Measurements from ENCODE around the gene FARSA. TPM values are rescaled to one million over a fixed set of nuclear protein-coding genes. Genes with fewer than 3 reads are reported as not detected.

FARSA gene
- total and polyA plus RNA-seq, 2 of the 8 experiments (the other 6 are each of a cell fraction or from before 2014, with no cell fraction given) = 61.0 to 103 TPM

GRCh38 chr19:12979974-12980373 lies 46.5 kb upstream of the FARSA start:
- Histone ChIP-seq H3K4me2 (ENCODE audit: insufficient read depth in 1 of 2, low read depth in 2 of 2, low read length in 2 of 2) (no peak overlapping the region), H3K79me2 (ENCODE audit: control insufficient read depth in 1 of 2, insufficient read depth in 2 of 2, low read length in 2 of 2) (no peaks in the 10 kb centered on the region), H4K8ac (ENCODE audit: extremely low read depth, insufficient read depth, low read length) (no peak overlapping the region), H2BK5ac (ENCODE audit: low read depth, low read length) (no peak overlapping the region), H3K79me1 (ENCODE audit: low read depth, low read length) (no peaks in the 10 kb centered on the region), H2BK12ac (ENCODE audit: low read depth, low read length) (no peak overlapping the region), H3K4me1 (replicated peaks in 1 of 4; ENCODE audit: control insufficient read depth in 3 of 4, insufficient read depth in 4 of 4, low read length in 3 of 4) (no peaks in the 10 kb centered on the region; a peak in 1 of 7 replicates), H2BK120ac (replicated peaks; ENCODE audit: low read depth, low read length) (no peak overlapping the region), H3K9ac (replicated peaks in 1 of 4; ENCODE audit: extremely low read depth in 1 of 4, low read depth in 3 of 4, low read length in 3 of 4) (no peak overlapping the region), H2BK15ac (ENCODE audit: low read length) (no peak overlapping the region), H2BK20ac (ENCODE audit: low read length) (no peak overlapping the region), H3K4me3 (ENCODE audit: extremely low read depth in 1 of 4, insufficient read depth in 2 of 4, low read depth in 3 of 4, low read length in 4 of 4) (no peak overlapping the region), H3K14ac (ENCODE audit: insufficient read length) (no peak overlapping the region), H3K56ac (replicated peaks; ENCODE audit: insufficient read length, low read depth, low read length) (no peak overlapping the region), H3K36me3 (ENCODE audit: control insufficient read depth in 2 of 4, insufficient read depth in 4 of 4, low read length in 3 of 4) (no peaks in the 10 kb centered on the region), H3K23me2 (ENCODE audit: low read depth, low read length) (peaks cover 4% of the 10 kb centered on the region; the same call in 1 of the 2 replicates), H3K18ac (ENCODE audit: extremely low read depth, low read length) (no peak overlapping the region), H3K27ac (ENCODE audit: low read depth, low read length) (no peak overlapping the region), H3K4ac (replicated peaks; ENCODE audit: insufficient read length, low read depth, low read length) (no peak overlapping the region), H2AK5ac (ENCODE audit: low read depth, low read length) (no peak overlapping the region), H2AFZ (ENCODE audit: low read length) (no peak overlapping the region), H4K91ac (replicated peaks; ENCODE audit: insufficient read length, low read length) (no peak overlapping the region), H4K5ac (ENCODE audit: insufficient read length, low read depth, low read length) (no peak overlapping the region), H4K20me1 (replicated peaks in 1 of 2; ENCODE audit: control insufficient read depth in 1 of 2, insufficient read depth in 2 of 2, low read length in 2 of 2) (peaks cover 0 to 6% of the 10 kb centered on the region in 2 experiments), H3K27me3 (replicated peaks in 1 of 4; ENCODE audit: control insufficient read depth in 3 of 4, extremely low read depth in 1 of 4, insufficient read depth in 3 of 4, low read length in 3 of 4) (peaks cover 2 to 25% (median 17%) of the 10 kb centered on the region in 4 experiments), H3K9me3 (ENCODE audit: insufficient read depth in 2 of 2, low read depth in 1 of 2, low read length in 1 of 2) (no peaks in the 10 kb centered on the region), H3K23ac (ENCODE audit: insufficient read length) (no peak overlapping the region)
- FAIRE-seq (no peak), DNase-seq (ENCODE audit: low read depth in 1 of 2, low spot score in 2 of 2) (no peak)
- 91% methylated on average over 3 of the region's 3 CpGs; no CpG with 5 or more reads in 1 of the 2 experiments for WGBS, 2 experiments (ENCODE audit: extremely low coverage in 1 of 2, insufficient coverage in 1 of 2, insufficient read length in 1 of 2, insufficient replicate concordance in 2 of 2, low coverage in 1 of 2, low lambda C conversion rate in 2 of 2, missing lambda C conversion rate in 1 of 2)
- CTCF ChIA-PET (ENCODE audit: partially characterized antibody) = interaction anchor here (0.8 to 16.3 kb wide), 13 partner anchors 13 to 125 kb away, joined by 3 to 431 read pairs (median 5); partner anchors contain the start of genes DAND5 and LYL1
- POLR2A ChIA-PET (ENCODE audit: partially characterized antibody) = interaction anchor here (0.6 to 3.7 kb wide), 9 partner anchors 28 to 175 kb away, joined by 3 to 15 read pairs (median 3); no protein-coding TSS in a partner anchor
- TF ChIP-seq CBX8 (IDR thresholded peaks at IDR 0.05; ENCODE audit: borderline replicate concordance, low read depth, low read length) = no peak
- no peak for TF ChIP-seq BACH1 (IDR thresholded peaks at IDR 0.05; ENCODE audit: low read length)
- no peak for TF ChIP-seq SIN3A (conservative IDR thresholded peaks at IDR 0.05 in 1 of 2, IDR thresholded peaks at IDR 0.05 in 1 of 2; ENCODE audit: low read depth in 1 of 2, low read length in 2 of 2)
- TF ChIP-seq GABPA (IDR thresholded peaks at IDR 0.05; ENCODE audit: borderline replicate concordance, insufficient read depth, low read length) = no peak
- no peak for TF ChIP-seq KDM5A (IDR thresholded peaks at IDR 0.05; ENCODE audit: low read length)
- no peak for TF ChIP-seq SIRT6 (IDR thresholded peaks at IDR 0.05; ENCODE audit: low read length)
- no peak for TF ChIP-seq ATF2 (IDR thresholded peaks at IDR 0.05; ENCODE audit: low read length)
- no peak for TF ChIP-seq JUND (IDR thresholded peaks at IDR 0.05; ENCODE audit: low read length)
- no peak for TF ChIP-seq MAFK (IDR thresholded peaks at IDR 0.05; ENCODE audit: low read depth, low read length)
- TF ChIP-seq YY1 (IDR thresholded peaks at IDR 0.05; ENCODE audit: low read depth, low read length) = no peak
- TF ChIP-seq POLR2A (IDR thresholded peaks at IDR 0.05; ENCODE audit: control extremely low read depth in 1 of 2, low read depth in 2 of 2, low read length in 2 of 2) = no peak
- TF ChIP-seq KDM1A (IDR thresholded peaks at IDR 0.05; ENCODE audit: borderline replicate concordance, low read length) = no peak
- TF ChIP-seq TAF7 (optimal IDR thresholded peaks at IDR 0.05; ENCODE audit: borderline replicate concordance, low read depth, low read length) = no peak
